GM19239 (cell line): ENCODE results near the gene CPEB3.
A peak's percentile ranks its signal among the peaks of the same experiment; 100 is the strongest.
"Not testable (repeated sequence)": the region's sequence is repeated elsewhere in the genome, so short reads cannot be mapped to it uniquely, and the experiment has no call there.

Experiments used
- DNase-seq: peaks from one replicate; pipeline ENCODE4 v3.0.0; 2011; ENCODE audit warnings: low spot score; ENCODE audit not compliant: insufficient read length
- FAIRE-seq: peaks from 2 replicates; lab custom pipeline; 2011; peaks lifted over from hg19 to GRCh38; lab: Jason Lieb, UNC

CPEB3 gene

GRCh38 chr10:92290837-92291615, at the start of gene CPEB3, which contains the start of gene MARCHF5:
Gene CPEB3 (minus strand): TSS chr10:92291078. CDS start chr10:92240350, 50,728 bp downstream.
Gene MARCHF5 (plus strand): TSS chr10:92291167. CDS start chr10:92291495, 328 bp downstream.
- FAIRE-seq = peak; percentile 98

DNA sequence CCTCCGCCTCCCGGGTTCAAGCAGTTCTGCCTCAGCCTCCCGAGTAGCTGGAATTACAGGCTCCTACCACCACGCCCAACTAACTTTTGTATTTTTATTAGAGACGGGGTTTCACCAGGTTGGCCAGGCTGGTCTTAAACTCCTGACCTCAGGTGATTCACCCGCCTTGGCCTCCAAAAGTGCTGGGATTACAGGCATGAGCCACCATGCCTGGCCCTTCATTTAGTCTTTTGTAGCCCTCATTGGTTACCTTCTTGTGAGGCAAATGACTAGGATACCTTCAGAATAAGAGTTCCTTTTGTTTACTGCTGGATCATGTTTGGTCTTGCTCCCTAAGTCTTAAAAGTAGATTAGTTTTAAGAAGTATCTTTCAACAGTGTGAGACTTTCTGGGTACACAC, 39.0 kb upstream of the CPEB3 start:
- not testable (repeated sequence) for DNase-seq, FAIRE-seq

More at GRCh38 chr10:92290837-92291615, at the start of gene CPEB3, which contains the start of gene MARCHF5:
- peak; percentile 82 for DNase-seq

GRCh38 chr10:92328993-92329392, 38.1 kb upstream of the CPEB3 start:
- no peak for FAIRE-seq

GRCh38 chr10:92327445-92328433, 36.9 kb upstream of the CPEB3 start:
- no peak for FAIRE-seq
- DNase-seq = no peak

More at GRCh38 chr10:92328993-92329392, 38.1 kb upstream of the CPEB3 start:
- DNase-seq = no peak

- DNase-seq (no peak), FAIRE-seq (no peak)
Measured at GRCh38 chr10:92323079-92323478, 32.2 kb upstream of the CPEB3 start.

GRCh38 chr10:92316610-92317009, 25.7 kb upstream of the CPEB3 start:
- DNase-seq = no peak
- no peak for FAIRE-seq

DNA sequence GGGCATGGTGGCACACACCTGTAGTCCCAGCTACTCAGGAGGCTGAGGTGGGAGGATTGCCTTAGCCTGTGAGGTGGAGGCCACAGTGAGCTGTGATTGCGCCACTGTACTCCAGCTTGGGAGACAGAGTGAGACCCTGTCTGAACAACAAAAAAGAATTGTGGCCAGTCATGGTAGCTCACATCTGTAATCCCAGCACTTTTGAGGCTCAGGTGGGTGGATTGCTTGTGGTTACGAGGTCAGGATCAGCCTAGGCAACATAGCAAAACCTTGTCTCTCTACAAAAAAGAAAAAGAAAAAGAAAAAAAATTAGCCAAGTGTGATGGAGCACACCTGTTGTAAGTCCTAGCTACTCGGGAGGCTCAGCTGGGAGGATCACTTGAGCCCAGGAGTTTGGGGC, 22.9 kb upstream of the CPEB3 start:
- DNase-seq (no peak), FAIRE-seq (no peak)

GRCh38 chr10:92309272-92309671, 18.4 kb upstream of the CPEB3 start:
- no peak for FAIRE-seq
- DNase-seq = no peak

GRCh38 chr10:92305133-92306072, 14.5 kb upstream of the CPEB3 start:
- FAIRE-seq (peak; percentile 77), DNase-seq (no peak)

- DNase-seq (no peak), FAIRE-seq (no peak)
Measured at GRCh38 chr10:92304061-92304460, 13.2 kb upstream of the CPEB3 start.

DNA sequence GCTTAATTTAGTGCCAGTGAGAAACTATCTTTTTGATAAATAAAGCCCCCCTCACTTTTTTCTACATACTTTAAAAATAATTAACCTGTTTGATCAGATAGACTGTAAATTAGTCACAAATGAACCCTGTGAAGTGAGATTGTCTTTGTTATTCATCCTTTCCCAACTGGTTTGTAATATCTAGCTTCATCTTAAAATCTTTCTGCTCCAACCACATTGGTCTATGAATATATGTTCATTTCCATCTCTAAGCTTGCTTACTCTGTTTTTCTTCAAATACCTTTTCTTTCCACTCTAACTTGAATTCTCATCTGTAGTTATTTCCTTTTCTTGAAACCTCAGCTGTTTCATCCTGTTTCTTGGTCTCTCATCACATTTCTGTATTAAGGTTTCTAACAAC, 12.2 kb upstream of the CPEB3 start:
- DNase-seq = no peak
- peak; percentile 39 for FAIRE-seq

DNA sequence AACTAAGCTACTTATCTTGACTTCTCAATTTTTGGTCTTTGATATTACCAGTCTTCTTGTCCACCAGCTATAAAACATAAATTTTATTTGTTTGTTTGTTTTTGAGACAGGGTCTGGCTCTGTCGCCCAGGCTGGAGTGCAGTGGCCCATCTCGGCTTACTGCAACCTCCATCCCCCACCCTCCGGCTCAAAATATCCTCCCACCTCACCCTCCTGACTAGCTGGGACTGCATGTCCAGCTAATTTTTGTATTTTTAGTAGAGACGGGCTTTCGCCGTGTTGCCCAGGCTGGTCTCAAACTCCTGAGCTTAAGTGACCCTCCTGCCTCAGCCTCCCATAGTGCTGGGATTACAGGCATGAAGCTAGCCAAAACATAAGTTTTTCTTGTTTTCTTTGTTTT, 7.6 kb upstream of the CPEB3 start:
- FAIRE-seq (no peak), DNase-seq (no peak)

DNA sequence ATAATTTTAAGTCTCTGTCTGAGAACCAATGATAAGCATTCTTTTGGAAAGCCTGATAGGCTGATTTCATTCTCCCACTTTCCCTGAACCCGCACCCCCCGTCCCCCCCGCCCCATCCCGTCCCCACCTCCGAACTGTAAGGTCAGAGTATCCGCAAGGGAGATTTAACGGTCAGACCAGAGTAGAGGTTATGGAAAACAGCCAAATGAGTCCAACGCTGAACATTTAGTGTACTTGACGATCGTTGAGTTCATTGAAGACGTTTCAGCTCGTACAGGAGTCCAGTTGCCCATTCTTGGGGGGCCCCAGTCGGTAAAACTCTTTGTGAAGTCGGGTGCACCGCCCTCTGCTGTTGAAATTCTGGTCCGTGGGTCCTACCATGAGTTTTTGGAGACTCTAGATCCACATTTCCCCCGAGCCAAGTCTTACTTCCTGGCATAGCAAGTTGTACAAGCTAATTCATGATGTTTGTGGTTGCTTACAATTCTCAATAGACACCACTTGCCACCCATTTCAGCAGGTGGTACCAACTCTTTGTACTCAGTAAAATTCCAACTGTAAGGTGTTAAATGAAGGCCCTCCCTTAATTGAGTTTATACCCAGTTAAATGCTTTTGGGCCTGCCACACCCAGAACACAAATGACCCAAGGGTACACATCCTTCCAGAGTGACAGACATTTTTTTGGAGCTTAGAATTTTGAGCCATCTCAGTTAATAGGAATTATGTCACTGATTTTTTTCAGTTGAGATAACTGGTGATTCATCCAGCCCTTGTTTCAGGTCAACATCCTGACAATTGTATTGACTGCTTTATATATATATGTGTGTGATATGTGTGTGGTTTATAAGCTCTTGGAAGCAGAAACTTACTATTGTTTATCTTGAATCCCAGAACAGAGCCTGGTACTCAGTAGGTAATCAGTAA, 1.3 kb upstream of the CPEB3 start:
- DNase-seq (no peak), FAIRE-seq (peak; percentile 93)

- no peak for DNase-seq
- peak; percentile 18 for FAIRE-seq
Measured at GRCh38 chr10:92291616-92291865, 663 bp upstream of the CPEB3 start.

DNA sequence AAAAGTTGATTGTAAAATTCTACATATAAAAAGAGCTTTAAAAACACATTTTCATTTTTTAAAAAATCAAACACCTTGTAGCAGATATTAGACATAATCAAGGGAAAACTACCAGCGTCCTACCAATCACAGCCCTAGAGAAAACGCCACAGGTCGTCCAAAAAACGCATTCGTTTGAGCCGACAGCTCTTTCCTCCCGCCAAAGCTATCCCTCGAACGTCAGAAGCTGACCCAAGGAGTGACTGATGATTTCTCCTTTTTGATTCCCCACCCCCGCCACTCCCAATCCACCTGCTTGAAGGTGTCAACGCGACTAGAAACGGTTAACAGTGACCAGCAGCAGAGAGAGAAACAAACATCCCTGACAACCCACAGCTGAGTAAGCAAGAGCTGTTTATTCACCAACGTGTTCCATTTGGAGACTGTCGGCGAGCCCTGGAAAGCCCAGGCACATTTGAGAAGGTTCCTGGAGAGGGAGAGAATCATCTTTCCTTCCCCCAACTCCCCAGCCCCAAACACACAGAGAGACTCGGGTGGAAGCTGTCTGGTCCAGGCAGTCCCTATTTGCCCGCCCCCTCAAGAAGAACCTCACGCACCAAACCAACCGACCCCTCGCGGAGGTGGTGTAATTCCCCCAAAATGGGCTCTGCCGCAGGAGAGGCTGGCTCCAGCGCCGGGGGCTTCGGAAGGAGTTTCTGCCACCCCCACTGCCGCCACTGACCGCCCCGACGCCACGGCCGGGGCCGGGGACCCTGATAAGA, 622 bp downstream of the CPEB3 start:
- FAIRE-seq (peak; percentile 89), DNase-seq (no peak)

DNA sequence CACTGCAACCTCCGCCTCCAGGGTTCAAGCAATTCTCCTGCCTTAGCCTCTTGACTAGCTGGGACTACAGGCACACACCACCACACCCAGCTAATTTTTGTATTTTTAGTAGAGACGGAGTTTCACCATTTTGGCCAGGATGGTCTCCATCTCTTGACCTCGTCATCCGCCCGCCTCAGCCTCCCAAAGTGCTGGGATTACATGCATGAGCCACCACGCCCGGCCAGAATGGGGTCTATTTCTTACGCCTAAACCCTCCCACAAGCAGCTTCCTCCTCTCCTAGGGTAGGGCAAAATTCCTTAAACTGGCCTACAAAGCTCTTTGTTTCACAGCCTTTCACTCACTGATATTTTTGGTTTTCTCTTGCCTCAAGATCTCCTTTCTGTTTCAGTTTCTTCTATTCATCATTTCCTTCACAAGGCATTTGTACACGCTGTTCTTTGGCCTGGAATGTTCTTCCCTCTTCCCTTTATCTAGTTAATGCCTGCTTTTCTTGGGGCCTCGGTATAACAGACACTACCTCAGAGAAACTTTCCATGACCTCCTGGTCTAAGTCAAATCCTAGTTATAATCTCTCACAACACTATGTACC, 6.7 kb downstream of the CPEB3 start:
- DNase-seq = no peak

GRCh38 chr10:92278996-92279696, 11.7 kb downstream of the CPEB3 start:
- FAIRE-seq (peak; percentile 18), DNase-seq (no peak)

More for the DNA sequence above, 6.7 kb downstream of the CPEB3 start:
- FAIRE-seq = peak; percentile 91
